Measurements from ENCODE around the gene SLC22A23.

DNA sequence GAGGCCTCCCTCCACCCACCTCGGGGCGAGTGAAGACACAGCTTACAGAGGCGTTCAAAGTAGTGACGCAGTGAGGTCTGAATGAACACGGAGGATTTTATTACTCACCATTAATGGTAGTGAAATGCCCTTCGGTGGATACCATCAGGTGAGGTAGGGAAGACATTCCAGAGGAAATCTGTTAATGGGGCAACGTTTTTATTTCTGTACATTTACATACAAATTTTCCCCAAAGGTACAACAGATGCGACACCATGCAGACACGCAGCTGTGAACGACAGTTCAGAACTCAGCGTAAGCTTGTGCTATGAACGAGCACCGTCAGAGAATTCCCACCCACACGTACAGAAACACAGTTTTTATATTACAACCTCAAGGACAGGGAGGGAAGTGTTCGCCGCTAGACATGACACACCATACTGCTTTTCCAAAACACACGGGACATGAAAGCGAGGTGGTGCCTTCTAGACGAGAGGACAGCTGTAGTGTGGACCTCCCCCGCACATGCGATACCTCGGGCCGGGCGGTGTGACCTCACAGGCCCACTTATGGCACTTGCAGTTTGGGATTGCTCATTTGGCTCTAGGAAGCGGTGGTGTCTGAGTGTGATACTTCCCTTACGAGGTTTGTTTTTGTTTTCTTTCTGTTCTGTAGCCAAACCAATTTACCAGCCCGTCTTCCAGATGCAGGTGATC lies 187.4 kb downstream of the SLC22A23 start:
- TF ChIP-seq RAD21 (IDR thresholded peaks at IDR 0.05) (no peak), RXRA (IDR thresholded peaks at IDR 0.05) (no peak), GABPA (IDR thresholded peaks at IDR 0.05 in 1 of 2, conservative IDR thresholded peaks at IDR 0.05 in 1 of 2) (no peak)
- TF ChIP-seq, protein P1, sequence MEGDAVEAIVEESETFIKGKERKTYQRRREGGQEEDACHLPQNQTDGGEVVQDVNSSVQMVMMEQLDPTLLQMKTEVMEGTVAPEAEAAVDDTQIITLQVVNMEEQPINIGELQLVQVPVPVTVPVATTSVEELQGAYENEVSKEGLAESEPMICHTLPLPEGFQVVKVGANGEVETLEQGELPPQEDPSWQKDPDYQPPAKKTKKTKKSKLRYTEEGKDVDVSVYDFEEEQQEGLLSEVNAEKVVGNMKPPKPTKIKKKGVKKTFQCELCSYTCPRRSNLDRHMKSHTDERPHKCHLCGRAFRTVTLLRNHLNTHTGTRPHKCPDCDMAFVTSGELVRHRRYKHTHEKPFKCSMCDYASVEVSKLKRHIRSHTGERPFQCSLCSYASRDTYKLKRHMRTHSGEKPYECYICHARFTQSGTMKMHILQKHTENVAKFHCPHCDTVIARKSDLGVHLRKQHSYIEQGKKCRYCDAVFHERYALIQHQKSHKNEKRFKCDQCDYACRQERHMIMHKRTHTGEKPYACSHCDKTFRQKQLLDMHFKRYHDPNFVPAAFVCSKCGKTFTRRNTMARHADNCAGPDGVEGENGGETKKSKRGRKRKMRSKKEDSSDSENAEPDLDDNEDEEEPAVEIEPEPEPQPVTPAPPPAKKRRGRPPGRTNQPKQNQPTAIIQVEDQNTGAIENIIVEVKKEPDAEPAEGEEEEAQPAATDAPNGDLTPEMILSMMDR (IDR thresholded peaks at IDR 0.05; ENCODE audit: low read depth, low read length, missing input control) = no peak
- TF ChIP-seq, protein P2, sequence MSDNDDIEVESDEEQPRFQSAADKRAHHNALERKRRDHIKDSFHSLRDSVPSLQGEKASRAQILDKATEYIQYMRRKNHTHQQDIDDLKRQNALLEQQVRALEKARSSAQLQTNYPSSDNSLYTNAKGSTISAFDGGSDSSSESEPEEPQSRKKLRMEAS (IDR thresholded peaks at IDR 0.05) = no peak
- TF ChIP-seq, protein P3, sequence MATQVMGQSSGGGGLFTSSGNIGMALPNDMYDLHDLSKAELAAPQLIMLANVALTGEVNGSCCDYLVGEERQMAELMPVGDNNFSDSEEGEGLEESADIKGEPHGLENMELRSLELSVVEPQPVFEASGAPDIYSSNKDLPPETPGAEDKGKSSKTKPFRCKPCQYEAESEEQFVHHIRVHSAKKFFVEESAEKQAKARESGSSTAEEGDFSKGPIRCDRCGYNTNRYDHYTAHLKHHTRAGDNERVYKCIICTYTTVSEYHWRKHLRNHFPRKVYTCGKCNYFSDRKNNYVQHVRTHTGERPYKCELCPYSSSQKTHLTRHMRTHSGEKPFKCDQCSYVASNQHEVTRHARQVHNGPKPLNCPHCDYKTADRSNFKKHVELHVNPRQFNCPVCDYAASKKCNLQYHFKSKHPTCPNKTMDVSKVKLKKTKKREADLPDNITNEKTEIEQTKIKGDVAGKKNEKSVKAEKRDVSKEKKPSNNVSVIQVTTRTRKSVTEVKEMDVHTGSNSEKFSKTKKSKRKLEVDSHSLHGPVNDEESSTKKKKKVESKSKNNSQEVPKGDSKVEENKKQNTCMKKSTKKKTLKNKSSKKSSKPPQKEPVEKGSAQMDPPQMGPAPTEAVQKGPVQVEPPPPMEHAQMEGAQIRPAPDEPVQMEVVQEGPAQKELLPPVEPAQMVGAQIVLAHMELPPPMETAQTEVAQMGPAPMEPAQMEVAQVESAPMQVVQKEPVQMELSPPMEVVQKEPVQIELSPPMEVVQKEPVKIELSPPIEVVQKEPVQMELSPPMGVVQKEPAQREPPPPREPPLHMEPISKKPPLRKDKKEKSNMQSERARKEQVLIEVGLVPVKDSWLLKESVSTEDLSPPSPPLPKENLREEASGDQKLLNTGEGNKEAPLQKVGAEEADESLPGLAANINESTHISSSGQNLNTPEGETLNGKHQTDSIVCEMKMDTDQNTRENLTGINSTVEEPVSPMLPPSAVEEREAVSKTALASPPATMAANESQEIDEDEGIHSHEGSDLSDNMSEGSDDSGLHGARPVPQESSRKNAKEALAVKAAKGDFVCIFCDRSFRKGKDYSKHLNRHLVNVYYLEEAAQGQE (IDR thresholded peaks at IDR 0.05) = no peak
